HG03565 (cell line): Measurements from ENCODE around the gene CD48.
A peak's percentile ranks its signal among the peaks of the same experiment; 100 is the strongest.
"Not testable (repeated sequence)": the region's sequence is repeated elsewhere in the genome, so short reads cannot be mapped to it uniquely, and the experiment has no call there.

Experiments used
- ATAC-seq: cut with Tn5 transposase; IDR thresholded peaks from one replicate; pipeline ENCODE4 v1.9.1; 2021; ENCODE audit warnings: mild to moderate bottlenecking, moderate library complexity; ENCODE audit not compliant: unreplicated experiment

Gene CD48

DNA sequence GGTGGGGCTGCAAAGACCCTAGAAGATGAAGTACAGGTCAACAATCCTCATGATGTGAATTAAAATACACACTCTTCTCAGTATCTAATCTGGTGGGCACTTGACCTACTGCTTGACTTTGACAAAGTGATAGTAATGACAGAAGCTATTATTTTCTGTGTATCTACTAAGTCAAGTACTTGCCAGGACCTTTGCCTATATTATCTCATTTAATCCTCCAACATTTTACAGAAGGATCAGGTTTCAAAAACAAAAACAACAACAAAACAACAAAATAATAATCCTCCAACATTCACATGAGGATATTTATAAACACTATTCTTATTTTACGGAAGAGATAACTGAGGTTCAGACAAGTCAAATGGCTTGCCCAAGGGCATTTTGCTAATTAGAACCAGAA is 4.4 kb upstream of the CD48 start:
- ATAC-seq, result no peak

DNA sequence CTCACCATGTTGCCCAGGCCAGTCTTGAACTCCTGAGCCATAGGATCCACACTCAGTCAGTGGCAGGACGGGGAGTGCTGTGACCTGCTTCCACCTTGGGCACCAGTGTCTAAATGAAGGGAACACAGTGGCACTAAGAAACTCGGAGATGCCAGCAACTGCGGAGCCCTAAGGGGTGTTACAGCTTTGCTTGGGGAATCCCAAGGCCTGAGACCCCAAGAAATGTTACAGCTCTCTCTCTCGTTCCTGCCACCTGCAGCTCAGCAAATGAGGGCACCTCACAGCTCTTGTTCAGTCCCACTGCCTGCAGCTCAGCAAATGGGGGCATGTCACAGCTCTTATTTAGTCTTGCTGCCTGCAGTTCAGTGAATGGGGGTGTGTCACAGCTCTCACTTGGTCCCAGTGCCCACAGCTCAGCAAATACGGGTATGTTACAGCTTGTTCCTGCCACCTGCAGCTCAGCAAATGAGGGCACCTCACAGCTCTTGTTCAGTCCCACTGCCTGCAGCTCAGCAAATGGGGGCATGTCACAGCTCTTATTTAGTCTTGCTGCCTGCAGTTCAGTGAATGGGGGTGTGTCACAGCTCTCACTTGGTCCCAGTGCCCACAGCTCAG is 2.5 kb upstream of the CD48 start:
- ATAC-seq, result not testable (repeated sequence)

DNA sequence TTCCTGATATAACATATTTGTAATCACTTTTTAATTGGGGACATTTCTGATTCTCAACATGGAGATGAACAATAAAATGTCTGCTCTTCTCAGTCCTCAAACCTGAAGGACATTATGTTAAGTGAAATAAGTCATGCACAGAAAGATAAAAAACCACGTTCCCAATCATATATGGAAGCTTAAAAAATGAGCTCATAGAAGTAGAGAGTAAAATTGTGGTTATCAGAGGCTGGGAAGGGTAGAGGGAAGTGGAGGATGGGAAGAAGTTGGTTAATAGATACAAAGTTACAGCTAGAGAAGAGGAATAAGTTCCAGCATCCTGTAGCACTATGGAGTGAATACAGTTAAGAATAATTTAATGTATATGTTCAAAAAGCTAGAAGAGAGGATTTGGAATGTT is 1.5 kb upstream of the CD48 start:
- no peak for ATAC-seq

DNA sequence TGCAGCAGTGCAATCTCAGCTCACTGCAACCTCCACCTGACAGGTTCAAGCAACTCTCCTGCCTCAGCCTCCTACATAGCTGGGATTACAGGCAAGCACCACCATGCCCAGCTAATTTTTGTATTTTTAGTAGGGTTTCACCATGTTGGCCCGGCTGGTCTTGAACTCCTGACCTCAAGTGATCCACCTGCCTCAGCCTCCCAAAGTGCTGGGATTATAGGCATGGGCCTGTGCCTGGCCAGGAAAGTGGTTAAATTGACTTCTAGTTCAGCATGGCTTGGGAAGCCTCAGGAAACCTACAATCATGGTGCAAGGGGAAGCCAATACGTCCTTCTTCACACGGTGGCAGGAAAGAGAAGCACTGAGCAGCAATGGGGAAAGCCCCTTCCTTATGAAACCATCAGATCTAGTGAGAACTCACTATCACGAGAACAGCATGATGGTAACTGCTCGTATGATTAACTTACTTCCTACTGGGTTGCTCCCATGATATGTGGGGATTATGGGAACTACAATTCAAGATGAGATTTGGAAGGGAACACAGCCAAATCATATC is 981 bp upstream of the CD48 start:
- peak; percentile 34 for ATAC-seq

DNA sequence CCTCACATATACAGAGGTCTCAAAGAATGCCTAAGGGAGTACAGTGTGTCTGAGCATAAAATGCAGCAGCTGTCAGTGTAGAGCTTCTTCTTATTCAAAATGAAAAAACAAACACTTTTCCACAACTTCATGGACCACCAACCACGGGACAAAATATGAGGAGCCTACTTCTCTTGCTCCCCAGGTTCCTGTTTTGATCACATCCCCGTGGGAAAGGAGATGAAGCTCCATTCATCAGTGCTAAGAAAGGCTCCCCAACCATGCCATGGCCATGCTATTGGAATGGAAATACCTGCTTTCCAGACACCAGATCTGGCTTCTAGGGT is 383 bp downstream of the CD48 start:
- no peak for ATAC-seq

DNA sequence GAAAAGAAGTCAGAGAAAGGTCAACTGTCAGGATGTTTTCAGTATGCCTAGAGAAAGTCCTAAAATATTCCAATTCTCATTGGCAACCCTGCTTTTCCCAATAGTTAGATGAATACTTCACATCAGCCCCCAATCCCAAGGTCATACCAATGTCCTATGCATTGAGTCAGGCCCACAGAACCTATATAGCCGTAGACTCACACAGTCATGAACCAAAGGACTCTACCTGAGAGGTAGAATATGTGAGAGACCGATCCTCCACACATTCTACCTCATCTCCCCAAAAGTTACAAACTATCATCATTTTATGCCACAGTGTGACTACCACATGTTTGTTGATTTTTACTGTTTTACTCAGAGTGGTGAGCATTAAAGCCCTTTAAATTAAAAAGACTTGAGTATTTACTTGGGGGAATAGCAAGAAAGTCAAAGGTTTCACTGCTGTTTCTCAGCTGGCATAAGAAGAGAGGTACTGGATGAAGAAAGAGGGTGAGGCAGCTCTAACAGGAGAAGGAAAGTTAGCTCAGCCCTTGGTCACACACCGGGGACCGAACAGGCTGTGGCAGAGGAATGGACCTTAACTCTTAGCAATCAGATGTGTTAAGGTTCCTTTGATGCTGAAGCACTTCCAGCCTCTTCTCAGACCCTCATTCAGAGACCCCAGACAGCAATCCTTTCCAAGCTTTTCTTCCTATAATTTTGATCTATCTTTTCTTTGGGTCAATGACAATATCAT is 937 bp downstream of the CD48 start:
- ATAC-seq, result no peak

DNA sequence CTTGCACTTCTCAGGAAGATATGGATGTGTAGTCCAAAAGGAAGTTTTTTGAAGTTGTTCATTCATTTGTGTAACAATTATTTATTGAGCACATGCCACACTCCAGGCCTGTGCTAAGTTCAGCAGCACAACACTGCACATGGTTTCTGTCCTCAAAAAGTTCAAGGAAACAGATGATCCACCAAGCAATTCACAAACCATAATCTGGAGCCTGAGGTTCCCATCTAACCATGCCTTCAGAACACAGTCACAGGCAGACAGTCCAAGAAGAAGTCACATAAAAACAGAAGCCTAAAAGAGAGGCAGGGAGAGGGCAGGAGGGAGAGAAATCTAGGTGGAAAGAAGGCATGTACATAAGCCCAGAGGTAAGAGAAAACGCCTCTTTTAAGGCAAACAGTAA is 1.9 kb downstream of the CD48 start:
- ATAC-seq, result no peak

DNA sequence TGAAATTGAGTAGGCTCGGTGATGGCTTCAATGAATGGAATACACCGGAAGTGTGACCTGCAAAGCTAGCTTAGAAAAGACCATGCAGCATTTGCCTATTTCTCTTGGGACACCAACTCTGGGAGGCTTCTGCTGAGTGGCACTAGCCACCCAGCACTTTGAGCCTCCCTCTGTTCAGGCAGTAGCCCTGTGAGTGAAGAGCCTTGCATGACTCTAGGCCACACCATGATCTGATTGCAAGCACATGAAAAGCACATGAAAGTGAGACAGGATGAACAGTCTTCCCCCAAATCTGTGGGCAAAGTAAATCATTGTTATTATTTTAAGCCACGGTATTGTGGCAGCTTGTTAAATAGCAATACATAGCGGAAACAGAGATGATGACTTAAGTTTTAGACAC is 2.8 kb downstream of the CD48 start:
- no peak for ATAC-seq

DNA sequence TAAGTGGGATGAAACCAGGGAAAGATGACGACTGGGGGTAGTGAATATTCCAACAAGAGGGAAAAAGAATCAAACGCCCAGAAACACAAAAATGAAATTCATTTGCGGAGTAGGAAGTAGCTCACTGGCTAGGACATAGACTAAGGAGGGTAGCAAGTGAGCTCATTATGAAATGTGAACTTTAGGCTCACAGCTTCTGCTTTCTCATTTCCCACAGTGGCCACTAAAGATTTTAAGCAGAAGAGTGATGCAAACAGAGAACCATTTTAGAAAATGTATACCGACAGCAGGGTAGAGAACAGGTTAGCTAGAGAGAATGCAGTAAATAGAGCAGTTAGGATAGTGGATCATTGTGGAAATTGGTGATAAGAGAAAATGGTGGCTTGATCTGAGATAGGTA is 3.5 kb downstream of the CD48 start:
- ATAC-seq, result no peak

DNA sequence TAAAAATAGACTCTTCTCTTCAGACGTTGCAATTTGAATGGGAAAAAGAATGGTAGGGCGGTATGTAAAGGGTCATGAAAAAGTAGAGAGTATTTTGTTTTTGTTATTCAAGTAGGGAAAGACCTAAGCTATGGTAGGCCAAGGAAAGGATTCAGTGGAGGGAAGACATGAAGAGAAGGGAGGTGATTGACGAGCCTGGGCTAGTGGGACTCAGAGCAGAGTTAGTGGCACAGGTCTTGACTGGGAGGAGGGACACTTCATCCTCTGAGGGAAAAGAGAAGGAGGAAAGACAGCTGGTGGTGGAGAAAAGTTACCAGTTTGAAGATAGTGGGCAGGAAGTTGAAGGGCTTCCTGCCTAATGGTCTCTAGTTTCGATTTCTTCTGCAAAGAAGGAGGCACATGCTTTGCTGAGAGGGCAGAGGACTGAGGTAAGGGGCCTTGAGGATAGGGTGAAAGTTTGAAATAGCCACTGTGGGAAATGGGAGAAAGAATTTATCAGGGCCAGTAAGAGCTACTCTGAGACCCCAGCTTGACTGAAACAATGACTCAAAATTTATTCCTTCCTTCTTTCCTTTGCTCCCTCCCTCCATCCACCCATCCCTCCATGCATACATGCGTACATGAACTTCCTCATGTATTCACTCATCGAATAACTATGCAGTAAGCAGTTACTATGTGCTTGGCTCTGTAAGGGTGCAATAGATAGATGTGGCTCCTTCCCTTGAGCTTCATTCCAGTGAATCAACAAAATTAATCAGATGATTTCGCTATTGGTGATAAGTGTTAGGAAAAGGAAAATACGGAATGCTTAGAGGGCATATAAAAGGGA is 4.2 kb downstream of the CD48 start:
- ATAC-seq, result no peak

DNA sequence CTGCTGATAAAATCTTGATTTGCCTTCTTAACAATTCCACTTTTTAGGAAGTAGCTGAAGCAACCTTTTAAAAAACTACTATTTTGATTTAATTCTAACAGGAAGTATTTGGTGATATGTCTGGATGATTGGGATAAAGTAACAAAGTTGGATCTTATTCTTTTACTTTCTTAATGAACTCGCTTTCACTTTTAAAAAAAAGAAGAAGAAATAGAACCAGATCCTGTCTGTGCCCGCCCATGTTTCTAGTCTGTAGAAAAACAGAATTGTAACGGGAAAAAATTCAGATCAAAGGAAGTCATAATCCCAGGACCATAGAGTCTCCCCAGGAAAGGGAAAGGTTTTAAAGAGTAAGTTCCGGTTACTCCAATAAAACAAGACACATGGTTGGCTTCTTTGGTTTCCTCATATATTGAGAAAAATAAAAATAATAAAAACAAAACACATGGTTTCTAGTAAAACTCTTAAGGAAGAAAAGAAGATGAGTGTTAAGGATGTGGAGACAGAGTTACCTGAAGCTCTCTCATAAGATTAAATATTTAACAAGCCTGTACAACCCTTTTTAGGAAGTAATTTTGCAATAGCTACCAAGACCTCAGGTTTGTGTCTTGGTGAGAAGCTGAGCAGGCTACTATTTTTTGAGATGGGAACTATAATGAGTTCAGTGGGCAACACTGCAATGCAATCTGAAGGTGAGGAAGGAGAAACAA is 4.9 kb downstream of the CD48 start:
- ATAC-seq, result no peak

DNA sequence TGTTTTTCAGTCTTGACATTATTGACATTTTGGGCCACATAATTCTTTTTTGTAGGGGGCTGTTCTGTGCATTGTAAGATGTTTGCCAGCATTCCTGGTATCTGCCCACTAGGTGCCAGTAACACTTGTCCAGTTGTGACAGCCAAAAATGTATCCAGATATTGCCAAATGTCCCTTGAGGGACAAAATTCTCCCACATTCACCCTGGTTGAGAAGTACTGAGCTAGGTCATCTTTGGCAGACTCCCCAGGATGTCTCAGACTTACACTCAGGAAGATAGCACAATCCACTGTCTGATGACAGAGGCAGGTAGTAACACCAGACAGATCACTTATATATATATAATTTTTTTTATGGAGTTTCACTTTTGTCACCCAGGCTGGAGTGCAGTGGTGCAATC is 5.9 kb downstream of the CD48 start:
- no peak for ATAC-seq

DNA sequence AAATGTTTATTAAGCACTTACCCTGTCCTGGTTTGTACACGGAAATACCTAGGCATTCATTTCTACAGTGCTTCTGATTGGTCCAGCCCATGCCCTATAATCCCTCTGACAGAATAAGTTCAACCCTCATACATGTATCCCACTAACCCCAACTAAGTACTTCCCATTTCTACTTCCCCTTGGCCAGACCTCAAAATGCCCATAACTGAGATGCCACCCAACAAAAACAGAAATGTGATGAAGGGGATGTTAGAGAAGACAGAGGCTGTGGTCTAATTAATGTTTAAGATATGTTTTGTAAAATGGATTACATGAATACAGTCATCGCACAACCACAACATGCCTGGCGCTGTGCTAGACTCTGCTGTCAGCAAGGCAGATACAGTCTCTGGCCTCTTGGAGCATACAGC is 6.4 kb downstream of the CD48 start:
- ATAC-seq, result not testable (repeated sequence)

DNA sequence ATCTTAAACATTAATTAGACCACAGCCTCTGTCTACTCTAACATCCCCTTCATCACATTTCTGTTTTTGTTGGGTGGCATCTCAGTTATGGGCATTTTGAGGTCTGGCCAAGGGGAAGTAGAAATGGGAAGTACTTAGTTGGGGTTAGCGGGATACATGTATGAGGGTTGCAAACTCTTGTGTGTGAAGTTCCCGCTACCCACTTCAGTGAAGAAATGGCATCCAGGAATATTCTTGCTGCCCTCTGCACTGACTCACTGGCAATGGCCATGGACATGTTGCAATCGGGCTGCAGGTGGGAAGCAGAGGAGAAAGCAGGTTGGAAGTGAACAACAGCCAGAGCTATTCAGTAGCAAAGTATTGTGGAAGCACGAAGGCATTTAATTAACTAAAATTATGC is 7.4 kb downstream of the CD48 start:
- no peak for ATAC-seq

DNA sequence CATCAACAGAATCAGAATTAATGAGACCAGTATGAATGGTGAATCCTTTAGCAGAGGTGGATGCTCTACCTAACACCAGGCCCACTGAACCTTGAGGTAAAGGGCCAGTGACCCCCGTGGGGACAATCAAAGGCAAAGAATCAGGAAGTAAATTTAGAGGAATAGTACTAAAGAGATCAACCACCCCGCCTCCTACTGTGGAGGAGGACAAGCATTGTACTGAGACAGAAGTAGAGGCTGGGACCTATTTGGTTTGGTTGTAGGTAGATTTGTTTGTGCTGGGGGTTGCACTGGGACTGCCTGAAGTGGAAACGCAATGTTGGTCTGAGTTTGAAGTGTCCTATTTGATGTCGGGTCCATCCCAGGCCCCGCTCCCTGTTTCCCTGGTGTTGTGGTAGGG is 9.5 kb downstream of the CD48 start:
- no peak for ATAC-seq

DNA sequence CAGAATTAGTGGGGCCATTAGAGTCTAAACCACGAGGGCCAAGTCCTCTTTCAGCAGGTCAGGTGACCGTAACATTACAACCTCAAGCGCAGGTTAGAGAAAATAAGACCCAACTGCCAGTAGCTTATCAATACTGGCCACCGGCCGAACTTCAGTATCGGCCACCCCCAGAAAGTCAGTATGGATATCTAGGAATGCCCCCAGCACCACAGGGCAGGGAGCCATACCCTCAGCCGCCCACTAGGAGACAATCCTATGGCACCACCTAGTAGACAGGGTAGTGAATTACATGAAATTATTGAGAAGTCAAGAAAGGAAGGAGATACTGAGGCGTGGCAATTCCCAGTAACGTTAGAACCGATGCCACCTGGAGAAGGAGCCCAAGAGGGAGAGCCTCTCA is 19.2 kb downstream of the CD48 start:
- not testable (repeated sequence) for ATAC-seq

DNA sequence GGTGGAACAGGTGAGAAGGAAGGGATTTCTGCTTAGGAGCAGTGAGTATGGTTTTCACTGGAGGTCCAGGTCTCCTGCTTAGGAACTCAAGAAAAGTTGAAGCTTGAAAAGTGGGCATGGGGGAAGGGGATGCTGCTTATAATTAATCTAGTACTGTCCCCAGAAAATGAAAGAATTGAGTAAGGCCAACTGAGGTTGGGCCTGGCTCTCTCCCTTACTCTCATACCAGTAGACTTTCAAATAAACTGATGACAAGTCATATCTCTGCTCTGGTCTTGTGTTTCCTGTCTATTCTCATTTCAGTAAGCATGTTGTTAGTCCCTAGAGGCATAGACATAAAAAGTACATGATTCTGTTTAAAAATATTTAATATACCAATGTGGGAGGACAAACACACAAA is 26.4 kb downstream of the CD48 start:
- peak; percentile 36 for ATAC-seq

DNA sequence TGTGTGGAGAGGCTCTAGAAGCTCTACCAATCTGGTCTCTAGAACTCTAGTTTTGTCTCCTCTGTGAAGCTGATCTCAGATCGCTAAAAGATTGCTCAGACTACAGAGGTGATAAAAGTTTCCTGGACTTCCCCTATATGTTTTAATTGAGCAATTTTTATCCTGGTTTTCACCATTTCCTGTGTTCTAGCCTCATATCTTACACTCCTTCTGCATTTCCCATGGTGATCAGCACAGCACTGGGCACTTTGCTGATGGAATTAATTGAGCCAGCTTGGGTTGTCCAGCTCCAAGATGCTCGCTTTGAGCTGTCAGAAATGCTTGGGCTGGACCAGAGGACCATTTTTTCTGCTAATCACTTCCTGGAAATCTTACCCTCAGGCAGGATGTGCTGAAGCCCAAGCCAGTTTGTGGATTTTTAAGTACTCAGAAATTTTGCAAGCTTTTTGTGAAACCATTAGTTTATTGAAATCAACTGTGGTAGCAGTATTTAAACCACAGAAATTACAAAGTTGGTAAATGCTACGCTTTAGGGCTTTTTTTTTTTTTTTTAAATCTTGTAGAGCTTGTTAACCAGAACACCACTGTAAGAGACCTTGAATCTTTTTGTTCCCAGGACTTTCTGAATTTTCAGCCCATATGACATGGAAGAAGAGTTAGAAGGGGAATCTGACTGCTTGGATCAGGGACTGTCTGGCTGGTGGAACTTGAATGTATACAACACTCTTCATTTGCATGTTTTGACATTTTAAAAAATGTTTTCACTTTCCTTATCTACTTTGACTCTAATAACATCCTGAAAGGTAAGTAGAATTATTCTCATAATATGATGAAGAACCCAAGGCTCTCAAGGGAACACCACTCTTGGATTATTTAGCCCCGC is 28.4 kb downstream of the CD48 start:
- no peak for ATAC-seq

DNA sequence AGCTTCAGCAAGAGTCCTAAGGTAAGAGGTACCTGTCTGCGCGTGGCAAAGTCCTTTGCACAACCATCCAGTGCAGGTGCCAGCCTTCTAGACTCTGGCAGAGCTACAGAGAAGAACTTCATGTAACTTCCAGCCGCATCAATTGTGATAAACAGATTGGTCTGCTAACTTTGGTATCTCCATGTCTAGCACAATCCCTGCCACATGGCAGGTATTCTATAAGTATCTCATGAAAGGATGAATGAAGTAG is 29.8 kb downstream of the CD48 start:
- ATAC-seq, result no peak

DNA sequence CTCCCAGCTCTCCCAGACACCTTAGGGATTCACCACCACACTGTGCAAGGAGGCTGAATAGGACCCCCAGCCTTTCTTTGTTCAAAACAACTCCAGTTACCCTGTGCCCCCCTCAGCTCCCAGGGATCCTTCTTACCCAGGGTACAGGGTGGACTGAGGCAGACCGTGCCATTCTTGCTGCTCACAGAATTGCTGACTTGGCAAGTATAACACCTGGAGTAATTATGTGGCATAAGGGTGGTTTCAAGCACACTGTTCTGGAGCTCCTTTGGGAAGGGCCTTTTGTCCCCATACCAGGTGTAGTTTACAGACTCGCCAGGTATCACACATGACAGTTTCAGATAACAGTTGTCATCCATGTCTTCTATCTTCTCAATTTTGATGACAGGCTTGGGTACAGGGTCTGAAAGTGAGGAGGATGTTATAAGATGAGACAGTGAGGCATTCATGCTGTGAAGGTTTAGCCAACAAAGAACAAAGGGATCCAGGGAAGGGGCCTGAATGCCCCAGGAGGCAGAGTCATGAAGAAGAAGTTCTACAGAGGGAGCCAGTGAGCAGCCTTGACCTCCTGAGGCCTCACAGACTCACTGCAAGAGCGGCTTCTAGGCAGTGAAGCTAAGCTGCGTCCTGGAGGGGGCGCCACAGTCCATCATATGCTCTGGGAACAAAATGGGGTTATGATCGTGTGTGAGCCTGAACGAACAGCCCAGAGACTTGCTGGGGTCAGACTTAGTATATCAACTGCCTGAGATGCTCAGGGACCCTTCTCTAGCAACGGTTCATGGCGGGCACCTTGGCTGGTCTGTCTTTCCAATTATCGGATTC is 30.3 kb downstream of the CD48 start:
- ATAC-seq, result peak; percentile 33
